Superior temporal gyrus (tissue), 1 donor: Measurements from ENCODE around the gene ADH6.
"Not testable (repeated sequence)": the region's sequence is repeated elsewhere in the genome, so short reads cannot be mapped to it uniquely, and the experiment has no call there.

Experiments
- DNase-seq: peaks from one replicate; pipeline ENCODE4 v3.0.0-alpha.2; 2016; ENCODE audit errors: extremely low spot score

The ADH6 gene

GRCh38 chr4:99190336-99190735 is 28.7 kb downstream of the ADH6 start:
- DNase-seq: no peak

GRCh38 chr4:99189900-99190299 is 29.1 kb downstream of the ADH6 start:
- DNase-seq: not testable (repeated sequence)

- no peak for DNase-seq
Observed at GRCh38 chr4:99186029-99186428, 33.0 kb downstream of the ADH6 start.

GRCh38 chr4:99185581-99185980 is 33.5 kb downstream of the ADH6 start:
- no peak for DNase-seq

GRCh38 chr4:99180382-99181070 is 38.5 kb downstream of the ADH6 start:
- DNase-seq: no peak

- DNase-seq: no peak
Observed at GRCh38 chr4:99179626-99180025, 39.4 kb downstream of the ADH6 start.

GRCh38 chr4:99179178-99179577 is 39.9 kb downstream of the ADH6 start:
- DNase-seq: no peak

GRCh38 chr4:99166544-99166943 is 52.5 kb downstream of the ADH6 start:
- no peak for DNase-seq

- no peak for DNase-seq
Observed at GRCh38 chr4:99165978-99166377, 53.1 kb downstream of the ADH6 start.

GRCh38 chr4:99161373-99162099 is 57.5 kb downstream of the ADH6 start:
- DNase-seq: no peak

GRCh38 chr4:99159699-99160098 is 59.3 kb downstream of the ADH6 start:
- DNase-seq: no peak

GRCh38 chr4:99157478-99157935 is 61.5 kb downstream of the ADH6 start:
- no peak for DNase-seq

GRCh38 chr4:99156992-99157391 is 62.1 kb downstream of the ADH6 start:
- DNase-seq: no peak

GRCh38 chr4:99154658-99155342 is 64.2 kb downstream of the ADH6 start:
- DNase-seq: no peak
